ENCODE measurements around the gene TUBB. TPM values are rescaled to one million over a fixed set of nuclear protein-coding genes. Genes with fewer than 3 reads are reported as not detected.

The TUBB gene
- total RNA-seq, 1 donor from 2014 or later: 2,264 TPM

DNA sequence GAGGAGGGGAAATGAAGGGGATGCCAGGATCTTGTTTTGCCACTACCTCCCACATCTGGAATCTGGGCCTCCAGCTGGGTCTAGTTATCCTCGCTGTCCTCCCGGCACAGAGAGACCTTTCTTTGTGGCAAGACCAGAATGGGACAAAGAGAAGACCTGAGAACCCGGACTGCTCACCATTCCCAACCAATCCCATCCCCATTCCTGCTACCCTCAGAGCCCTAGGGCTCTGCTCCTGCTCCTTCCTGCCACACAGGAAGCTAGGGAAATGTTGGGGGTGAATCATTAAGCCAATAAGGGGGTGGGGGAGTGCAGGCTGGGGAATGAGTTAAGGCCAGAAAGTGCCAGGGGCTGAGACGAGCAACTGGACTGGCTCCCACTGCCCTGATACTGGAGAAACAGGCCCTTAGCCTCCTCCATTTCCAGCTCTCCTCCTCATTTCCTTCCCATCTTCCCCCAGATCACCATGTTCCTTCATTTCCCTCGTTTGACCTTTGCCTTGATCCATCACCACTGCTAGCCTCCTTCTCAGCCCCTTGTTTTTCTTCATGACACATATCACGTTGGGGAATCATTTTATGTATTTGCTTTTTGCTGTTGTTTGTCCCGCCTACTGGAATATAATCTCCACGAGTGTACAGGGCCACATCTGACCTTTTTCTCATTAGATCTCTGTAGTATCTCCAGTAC is 28.8 kb downstream of the TUBB start:
- H3K9me3 Mint-ChIP-seq (ENCODE audit: unreplicated experiment): peaks cover 7% of the 10 kb centered on the region
- DNase-seq: no peak
- TF ChIP-seq, protein P1, sequence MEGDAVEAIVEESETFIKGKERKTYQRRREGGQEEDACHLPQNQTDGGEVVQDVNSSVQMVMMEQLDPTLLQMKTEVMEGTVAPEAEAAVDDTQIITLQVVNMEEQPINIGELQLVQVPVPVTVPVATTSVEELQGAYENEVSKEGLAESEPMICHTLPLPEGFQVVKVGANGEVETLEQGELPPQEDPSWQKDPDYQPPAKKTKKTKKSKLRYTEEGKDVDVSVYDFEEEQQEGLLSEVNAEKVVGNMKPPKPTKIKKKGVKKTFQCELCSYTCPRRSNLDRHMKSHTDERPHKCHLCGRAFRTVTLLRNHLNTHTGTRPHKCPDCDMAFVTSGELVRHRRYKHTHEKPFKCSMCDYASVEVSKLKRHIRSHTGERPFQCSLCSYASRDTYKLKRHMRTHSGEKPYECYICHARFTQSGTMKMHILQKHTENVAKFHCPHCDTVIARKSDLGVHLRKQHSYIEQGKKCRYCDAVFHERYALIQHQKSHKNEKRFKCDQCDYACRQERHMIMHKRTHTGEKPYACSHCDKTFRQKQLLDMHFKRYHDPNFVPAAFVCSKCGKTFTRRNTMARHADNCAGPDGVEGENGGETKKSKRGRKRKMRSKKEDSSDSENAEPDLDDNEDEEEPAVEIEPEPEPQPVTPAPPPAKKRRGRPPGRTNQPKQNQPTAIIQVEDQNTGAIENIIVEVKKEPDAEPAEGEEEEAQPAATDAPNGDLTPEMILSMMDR (IDR thresholded peaks at IDR 0.05; ENCODE audit: partially characterized antibody, unreplicated experiment): no peak
- no peak overlapping the region for H3K27ac Mint-ChIP-seq (ENCODE audit: unreplicated experiment)
- H3K36me3 Mint-ChIP-seq (ENCODE audit: unreplicated experiment): no peaks in the 10 kb centered on the region
- H3K4me3 Mint-ChIP-seq (ENCODE audit: unreplicated experiment): no peak overlapping the region
- peaks cover 5% of the 10 kb centered on the region for H3K27me3 Mint-ChIP-seq (ENCODE audit: unreplicated experiment)
- peaks cover 5% of the 10 kb centered on the region for H3K4me1 Mint-ChIP-seq (ENCODE audit: low read depth, unreplicated experiment)

DNA sequence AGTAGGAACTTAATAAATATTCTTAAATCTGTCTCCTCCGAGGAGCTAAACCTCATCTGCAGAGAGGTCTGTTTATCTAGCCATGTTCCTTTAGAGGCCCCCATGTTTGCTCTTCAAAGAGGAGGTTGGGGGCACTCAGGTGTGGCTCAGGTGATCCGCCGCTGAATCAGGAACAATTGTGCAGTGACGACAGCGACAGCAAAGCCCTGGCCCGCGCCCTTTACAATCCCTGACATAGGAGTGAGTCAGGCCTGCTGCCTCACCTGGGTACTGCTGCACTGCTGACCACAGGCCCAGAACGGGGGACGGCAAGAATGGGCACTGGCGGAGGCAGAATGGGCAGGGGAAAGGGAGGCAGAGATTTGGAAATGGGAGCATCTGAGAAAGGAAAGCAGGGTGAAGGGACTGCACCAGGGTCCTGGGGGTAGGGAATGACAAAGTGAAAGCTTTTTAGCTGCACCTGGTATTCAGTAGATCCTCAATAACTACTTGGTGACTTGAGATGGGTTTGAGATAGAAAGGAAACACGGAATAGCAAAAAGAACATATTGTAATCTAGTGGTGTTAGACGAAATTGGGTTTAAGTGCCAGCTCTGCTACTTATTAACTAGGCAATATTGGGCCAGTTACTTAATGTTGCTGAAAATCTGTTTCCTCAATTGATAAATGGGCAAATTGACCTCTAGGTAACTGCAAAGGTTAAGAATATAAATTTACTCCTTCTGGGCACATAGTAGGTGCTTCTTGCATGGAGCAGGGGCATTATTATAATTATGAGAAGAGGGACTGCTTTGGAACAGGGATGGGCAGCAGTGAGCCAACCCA is 29.6 kb downstream of the TUBB start:
- Mint-ChIP-seq H3K27ac (ENCODE audit: unreplicated experiment) (no peak overlapping the region), H3K4me1 (ENCODE audit: low read depth, unreplicated experiment) (peaks cover 5% of the 10 kb centered on the region), H3K9me3 (ENCODE audit: unreplicated experiment) (peaks cover 3% of the 10 kb centered on the region), H3K27me3 (ENCODE audit: unreplicated experiment) (peaks cover 5% of the 10 kb centered on the region), H3K36me3 (ENCODE audit: unreplicated experiment) (no peaks in the 10 kb centered on the region), H3K4me3 (ENCODE audit: unreplicated experiment) (no peak overlapping the region)
- TF ChIP-seq, protein P1 (IDR thresholded peaks at IDR 0.05; ENCODE audit: partially characterized antibody, unreplicated experiment): no peak
- DNase-seq: no peak

DNA sequence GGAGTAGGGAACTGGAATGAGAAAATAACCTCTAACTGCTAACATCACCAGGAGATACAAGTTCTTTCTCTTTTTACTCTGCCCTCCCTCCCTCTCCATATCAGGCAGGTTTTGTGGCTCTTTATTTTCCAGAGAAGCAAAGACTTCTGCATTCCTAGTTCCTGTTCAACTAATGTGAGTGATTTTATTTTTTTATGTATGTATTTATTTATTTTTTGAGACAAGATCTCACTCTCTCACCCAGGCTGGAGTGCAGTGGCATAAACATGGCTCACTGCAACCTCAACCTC is 30.2 kb downstream of the TUBB start:
- no peak for DNase-seq
- H3K27me3 Mint-ChIP-seq (ENCODE audit: unreplicated experiment): peaks cover 3% of the 10 kb centered on the region
- no peak overlapping the region for H3K4me3 Mint-ChIP-seq (ENCODE audit: unreplicated experiment)
- H3K36me3 Mint-ChIP-seq (ENCODE audit: unreplicated experiment): no peaks in the 10 kb centered on the region
- TF ChIP-seq, protein P1 (IDR thresholded peaks at IDR 0.05; ENCODE audit: partially characterized antibody, unreplicated experiment): no peak
- H3K4me1 Mint-ChIP-seq (ENCODE audit: low read depth, unreplicated experiment): peaks cover under 1% of the 10 kb centered on the region
- no peak overlapping the region for H3K27ac Mint-ChIP-seq (ENCODE audit: unreplicated experiment)
- H3K9me3 Mint-ChIP-seq (ENCODE audit: unreplicated experiment): no peaks in the 10 kb centered on the region

DNA sequence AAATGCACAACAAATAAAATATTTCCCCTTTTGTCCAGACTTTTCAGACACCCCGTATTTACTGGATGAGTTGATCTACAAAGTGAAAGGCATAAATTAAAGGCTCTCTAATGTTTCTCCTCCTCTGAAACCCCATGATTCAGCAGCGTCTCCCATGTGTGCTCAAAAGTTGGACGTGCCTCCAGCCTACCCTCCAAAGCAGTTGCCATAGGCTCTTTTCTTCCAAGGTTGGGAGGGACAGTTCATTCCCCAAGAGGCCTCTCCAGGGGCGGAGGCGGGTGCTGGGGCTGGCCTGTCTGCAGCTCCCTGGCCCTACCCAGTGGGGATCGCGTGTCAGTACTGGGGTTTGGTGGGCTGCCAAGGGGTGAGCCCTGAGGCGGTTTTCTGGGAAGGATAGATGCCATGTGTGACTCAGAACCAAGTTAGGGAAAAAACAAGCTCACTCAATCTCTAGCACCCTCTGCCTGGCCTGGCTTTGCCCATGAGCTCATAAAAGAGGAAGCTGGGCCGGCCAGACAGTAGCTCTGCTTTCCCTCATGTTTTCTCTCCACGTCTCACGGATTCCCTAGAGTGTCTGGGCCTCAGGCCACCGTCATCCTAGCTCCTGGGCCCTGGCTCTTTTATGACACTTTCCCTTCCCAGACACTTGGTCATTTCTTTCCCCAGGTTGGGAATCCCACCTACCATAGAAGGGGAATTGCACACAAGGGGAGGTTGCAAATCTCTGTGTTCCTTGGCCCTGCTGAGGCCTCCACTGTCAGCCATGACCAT is 32.2 kb downstream of the TUBB start:
- no peak for DNase-seq
- H3K27ac Mint-ChIP-seq (ENCODE audit: unreplicated experiment): no peak overlapping the region
- no peak overlapping the region for H3K4me3 Mint-ChIP-seq (ENCODE audit: unreplicated experiment)
- H3K4me1 Mint-ChIP-seq (ENCODE audit: low read depth, unreplicated experiment): no peaks in the 10 kb centered on the region
- TF ChIP-seq, protein P1 (IDR thresholded peaks at IDR 0.05; ENCODE audit: partially characterized antibody, unreplicated experiment): no peak
- H3K27me3 Mint-ChIP-seq (ENCODE audit: unreplicated experiment): peaks cover 2% of the 10 kb centered on the region
- no peaks in the 10 kb centered on the region for H3K36me3 Mint-ChIP-seq (ENCODE audit: unreplicated experiment)
- no peaks in the 10 kb centered on the region for H3K9me3 Mint-ChIP-seq (ENCODE audit: unreplicated experiment)

All from glutamatergic neuron (in vitro differentiated cells).